HEK293 (cell line): Measurements from ENCODE around the gene PAK6.
A peak's percentile ranks its signal among the peaks of the same experiment; 100 is the strongest.

ENCODE experiments used
- ATF2 ChIP-seq: fragments of 450-650 bp; formaldehyde crosslinking; IDR thresholded peaks from 2 replicates; pipeline ENCODE4 v1.5.1; 2016; ENCODE audit warnings: missing biosample characterization, missing genetic modification characterization, low read depth
- HOXD13 ChIP-seq: sonication (generic); formaldehyde crosslinking; IDR thresholded peaks from 2 replicates; pipeline ENCODE4 v1.8.0; 2022; ENCODE audit warnings: missing genetic modification reagents, borderline replicate concordance
- ZBTB7A ChIP-seq: fragments of 450-650 bp; formaldehyde crosslinking; IDR thresholded peaks from 2 replicates; pipeline ENCODE4 v1.5.1; 2016; ENCODE audit warnings: low read depth, missing biosample characterization, missing genetic modification characterization
- ZNF184 ChIP-seq: fragments of 450-650 bp; IDR thresholded peaks from 2 replicates; pipeline ENCODE4 v1.5.1; 2018; ENCODE audit warnings: missing biosample characterization, mild to moderate bottlenecking, missing genetic modification characterization
- ZNF521 ChIP-seq: fragments of 450-650 bp; formaldehyde crosslinking; IDR thresholded peaks from 2 replicates; pipeline ENCODE4 v1.5.1; 2017; ENCODE audit warnings: missing biosample characterization, mild to moderate bottlenecking, missing genetic modification characterization
- TF ChIP-seq, protein P1 (sequence below): fragments of 450-650 bp; formaldehyde crosslinking; IDR thresholded peaks from 2 replicates; pipeline ENCODE4 v1.5.1; 2016; ENCODE audit warnings: missing biosample characterization, missing genetic modification characterization

DNA sequence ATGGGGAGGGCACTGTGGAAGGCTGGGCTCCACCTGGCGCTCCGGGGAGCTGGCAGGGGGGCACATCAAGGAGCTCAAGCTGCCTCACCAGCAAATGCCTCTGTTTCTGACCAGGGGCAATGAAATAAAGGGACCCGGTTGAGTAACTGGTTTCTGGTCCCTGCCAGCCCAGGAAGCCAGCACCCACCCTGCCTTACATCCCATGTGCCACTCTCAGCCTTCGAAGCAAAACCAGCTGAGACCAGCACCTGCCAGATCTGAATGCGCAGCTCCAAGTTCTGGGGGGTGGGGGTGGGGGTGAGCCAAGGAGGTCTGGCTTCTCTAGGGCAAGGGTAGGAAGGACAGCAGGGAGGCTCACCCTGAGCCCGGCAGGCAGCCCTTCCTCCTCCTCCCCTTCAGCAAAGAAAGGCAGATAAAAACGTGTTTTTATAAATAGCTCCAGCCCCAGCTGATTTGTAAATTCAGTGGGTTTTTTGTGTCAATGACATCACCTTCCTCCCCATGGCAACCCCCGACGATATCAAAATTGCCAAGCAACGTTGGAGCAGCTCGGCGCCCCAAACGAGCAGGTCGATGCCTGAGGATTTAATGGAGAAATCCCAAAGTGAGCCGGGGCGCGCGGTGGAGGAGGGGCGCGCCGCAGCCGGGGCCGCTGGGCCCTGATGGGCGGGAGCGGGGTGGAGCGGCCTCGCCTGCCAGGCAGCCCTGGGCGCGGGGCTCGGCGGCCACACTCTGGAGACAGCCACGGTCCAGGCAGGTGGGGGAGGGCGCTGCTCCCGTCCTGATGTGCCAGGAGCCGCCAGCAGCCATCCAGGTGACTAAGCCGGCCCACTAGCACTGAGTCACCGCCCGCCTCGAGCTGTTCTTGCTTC is at the start of gene PAK6:
- TF ChIP-seq ZBTB7A (tag by site-specific recombination) (no peak), ZNF184 (no peak), ATF2 (peak; percentile 63; the same call in 1 of the 2 replicates), HOXD13 (CRISPR knock-in tag) (no peak), ZNF521 (no peak)
- TF ChIP-seq, protein P1, sequence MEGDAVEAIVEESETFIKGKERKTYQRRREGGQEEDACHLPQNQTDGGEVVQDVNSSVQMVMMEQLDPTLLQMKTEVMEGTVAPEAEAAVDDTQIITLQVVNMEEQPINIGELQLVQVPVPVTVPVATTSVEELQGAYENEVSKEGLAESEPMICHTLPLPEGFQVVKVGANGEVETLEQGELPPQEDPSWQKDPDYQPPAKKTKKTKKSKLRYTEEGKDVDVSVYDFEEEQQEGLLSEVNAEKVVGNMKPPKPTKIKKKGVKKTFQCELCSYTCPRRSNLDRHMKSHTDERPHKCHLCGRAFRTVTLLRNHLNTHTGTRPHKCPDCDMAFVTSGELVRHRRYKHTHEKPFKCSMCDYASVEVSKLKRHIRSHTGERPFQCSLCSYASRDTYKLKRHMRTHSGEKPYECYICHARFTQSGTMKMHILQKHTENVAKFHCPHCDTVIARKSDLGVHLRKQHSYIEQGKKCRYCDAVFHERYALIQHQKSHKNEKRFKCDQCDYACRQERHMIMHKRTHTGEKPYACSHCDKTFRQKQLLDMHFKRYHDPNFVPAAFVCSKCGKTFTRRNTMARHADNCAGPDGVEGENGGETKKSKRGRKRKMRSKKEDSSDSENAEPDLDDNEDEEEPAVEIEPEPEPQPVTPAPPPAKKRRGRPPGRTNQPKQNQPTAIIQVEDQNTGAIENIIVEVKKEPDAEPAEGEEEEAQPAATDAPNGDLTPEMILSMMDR (tag by site-specific recombination), result no peak
